T1000 (cell line): ENCODE measurements around the gene PNKP.
"Not testable (repeated sequence)": the region's sequence is repeated elsewhere in the genome, so short reads cannot be mapped to it uniquely, and the experiment has no call there.

ENCODE experiments used
- DNase-seq: peaks from one replicate; lab custom pipeline; 2025; ENCODE audit warnings: mixed read lengths; lab: John Stamatoyannopoulos, UW

The PNKP gene

DNA sequence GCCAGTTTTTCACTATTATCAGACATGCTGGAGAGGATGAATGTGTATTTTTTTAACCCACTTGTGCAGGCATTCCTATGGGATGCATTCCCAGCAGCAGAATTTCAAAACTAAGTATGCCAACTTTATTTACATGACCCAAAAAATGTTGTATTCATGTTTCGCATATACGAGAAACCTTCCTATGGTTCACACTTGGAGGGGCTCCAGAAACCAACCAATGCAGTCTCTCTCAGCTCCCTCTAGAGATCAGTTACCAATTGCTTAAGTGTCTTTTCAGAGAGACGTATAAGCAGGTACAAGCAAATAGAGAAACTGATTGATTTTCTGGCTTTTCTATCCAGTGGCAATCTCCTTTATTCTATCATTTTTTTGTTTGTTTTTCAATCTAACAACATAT is 22.0 kb downstream of the PNKP start:
- DNase-seq, result no peak

DNA sequence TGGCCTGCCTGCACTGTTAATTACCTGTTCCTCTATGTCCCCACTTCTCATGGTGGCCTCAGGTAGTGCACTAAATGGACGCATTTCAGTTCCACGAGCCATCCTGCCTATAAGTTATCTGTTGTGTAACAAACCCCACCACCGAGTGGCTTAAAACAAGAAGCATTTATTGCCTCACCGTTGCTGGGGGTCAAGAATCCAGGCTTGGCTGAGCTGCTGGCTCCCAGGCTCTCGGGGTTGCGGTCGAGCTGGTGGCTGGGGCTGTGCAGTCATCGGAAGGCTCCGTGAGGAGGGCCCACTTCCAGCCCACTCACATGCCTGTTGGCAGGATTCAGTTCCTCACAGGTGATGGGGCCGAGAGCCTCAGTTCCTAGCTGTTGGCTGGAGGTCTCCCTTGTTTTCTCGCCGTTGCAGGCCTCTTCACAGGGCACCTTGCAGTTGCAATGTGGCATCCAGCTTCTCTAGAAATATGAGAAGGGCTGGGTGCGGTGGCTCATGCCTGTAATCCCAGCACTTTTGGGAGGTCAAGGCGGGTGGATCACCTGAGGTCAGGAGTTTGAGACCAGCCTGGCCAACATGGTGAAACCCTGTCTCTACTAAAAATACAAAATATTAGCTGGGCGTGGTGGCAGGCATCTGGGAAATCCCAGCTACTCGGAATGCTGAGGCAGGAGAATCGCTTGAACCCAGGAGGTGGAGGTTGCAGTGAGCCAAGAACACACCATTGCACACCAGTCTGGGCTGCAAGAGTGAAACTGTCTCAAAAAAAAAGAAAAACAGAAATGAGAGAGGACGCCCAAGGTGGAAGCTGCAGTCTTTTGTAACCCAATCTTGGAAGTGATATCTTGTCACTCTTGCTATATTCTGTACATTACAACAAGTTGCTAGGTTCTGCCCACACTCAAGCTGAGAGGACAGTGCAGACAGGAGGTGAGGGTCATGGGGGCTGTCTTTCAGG is 23.0 kb downstream of the PNKP start:
- DNase-seq, result no peak

GRCh38 chr19:49843265-49843664 is 24.1 kb downstream of the PNKP start:
- DNase-seq, result no peak

DNA sequence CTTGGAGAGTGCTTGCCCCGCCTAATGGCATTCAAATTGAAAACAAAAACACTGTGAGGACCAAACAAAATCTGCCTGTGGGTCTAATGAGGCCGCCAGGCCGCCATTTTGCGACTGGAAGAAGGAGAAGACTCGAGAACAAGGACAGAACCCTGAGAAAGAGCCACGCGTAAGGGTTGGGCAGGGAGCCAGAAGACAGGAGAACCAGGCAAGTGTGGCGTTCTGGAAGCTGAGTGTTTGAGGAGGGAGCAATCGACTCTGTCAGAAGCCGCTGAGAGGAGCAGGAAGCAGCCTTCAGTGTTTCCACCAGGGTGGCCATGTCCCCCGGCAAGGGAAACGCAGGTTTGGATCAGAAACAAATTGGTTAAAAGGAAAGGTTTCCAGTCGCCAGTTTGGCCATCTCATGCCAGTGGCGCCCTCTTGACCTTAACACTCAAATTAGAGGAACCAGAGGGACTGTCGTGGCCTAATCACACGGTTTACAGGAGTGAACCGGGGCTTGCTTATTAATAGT is 26.6 kb downstream of the PNKP start:
- DNase-seq, result no peak

DNA sequence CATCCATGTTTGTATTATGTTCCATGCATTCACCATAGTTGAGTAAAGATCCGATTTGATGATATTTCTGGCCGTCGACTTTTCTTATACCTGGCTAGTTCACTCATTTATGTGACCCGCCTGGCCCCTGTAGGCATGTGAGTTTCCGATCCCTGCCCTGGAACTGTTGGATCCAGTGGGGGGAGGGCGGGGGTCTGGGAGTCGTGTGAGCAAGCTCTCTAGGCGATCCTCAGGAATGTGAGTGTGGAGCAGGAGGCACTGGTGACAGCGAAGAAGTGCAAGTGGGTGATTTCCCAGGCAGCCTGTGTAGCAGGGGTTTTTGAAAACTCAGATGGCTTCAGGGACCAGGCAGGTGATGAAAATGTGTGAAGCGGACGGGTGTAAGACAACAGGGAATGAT is 27.1 kb downstream of the PNKP start:
- DNase-seq, result no peak

- no peak for DNase-seq
These were observed 27.7 kb downstream of the PNKP start for GRCh38 chr19:49839713-49840112.

DNA sequence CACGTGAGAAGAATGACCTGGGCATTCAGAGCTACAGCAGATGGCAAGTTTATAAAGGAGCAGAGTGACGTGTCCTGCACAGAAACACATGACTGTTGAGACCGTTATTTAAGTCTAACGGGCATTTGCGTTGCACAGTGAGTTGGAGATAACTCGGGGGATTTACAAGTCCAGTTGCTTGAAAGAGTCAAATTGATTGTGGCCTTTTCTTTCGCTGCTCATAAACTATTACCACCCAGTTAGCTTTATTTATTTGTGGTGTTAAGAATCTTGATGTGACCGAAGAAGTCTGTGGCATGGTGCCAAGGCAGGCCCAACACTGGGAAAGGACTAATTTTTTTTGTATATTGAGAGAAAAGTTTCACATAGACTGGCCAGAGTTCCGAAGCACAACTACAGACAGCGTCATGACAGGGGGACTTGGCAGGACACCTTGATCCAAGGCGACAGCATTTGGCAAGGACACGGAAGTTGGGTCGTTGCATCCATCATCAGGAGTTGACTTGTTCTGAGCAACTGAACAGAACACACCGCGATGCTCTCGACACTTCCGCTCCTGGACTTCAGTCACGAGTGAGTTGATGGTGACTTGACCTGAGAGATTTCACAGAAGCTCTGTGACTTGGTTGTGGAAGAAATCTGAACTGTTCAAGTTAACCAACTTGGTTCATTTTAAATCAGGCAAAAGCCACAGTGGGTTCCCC is 28.3 kb downstream of the PNKP start:
- DNase-seq, result no peak

GRCh38 chr19:49837425-49837824 is 30.0 kb downstream of the PNKP start:
- no peak for DNase-seq

- no peak for DNase-seq
These were observed 30.4 kb downstream of the PNKP start for GRCh38 chr19:49837009-49837310.

- DNase-seq, result no peak
These were observed 31.0 kb downstream of the PNKP start for GRCh38 chr19:49836176-49837008.

GRCh38 chr19:49835562-49835961 is 31.8 kb downstream of the PNKP start:
- no peak for DNase-seq

GRCh38 chr19:49833599-49833998 is 33.8 kb downstream of the PNKP start:
- no peak for DNase-seq

DNA sequence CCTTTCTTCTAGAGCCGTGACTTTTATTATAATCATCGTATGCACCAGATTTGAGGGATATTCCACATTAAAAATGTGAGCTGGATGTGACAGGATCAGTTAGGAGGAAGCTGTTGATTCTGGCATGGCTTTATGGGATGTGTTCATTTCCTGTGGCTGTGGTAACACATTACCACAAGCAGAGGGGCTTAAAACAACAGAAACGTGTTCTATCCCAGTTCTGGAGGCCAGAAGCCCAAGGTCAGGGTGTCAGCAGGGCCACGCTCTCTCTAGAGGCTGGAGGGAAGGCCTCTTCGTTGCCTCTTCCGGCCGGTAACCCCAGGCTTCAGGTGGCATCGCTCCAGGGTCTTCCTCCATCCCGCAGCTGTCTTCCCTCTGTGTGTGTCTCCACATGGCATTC is 34.8 kb downstream of the PNKP start:
- DNase-seq, result no peak

DNA sequence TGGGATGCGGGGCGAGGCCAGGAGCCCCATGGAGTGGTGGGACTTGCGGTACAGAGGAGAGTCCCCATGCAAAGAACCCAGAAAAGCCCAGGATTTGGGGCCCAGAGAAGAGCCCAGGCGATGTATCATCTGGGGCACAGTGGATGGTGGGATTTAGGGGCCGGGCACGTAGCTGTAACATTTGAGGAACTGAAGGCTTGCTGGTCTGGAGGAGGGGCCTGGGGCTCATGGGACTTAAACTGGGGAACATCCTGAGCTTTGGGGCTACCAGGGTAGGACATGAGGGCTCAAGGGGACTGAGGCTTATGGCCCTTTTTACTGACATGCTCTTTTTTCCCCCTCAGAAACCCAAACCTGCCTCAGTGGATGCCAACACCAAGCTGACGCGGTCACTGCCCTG is 35.8 kb downstream of the PNKP start:
- no peak for DNase-seq

GRCh38 chr19:49830766-49831165 is 36.6 kb downstream of the PNKP start:
- DNase-seq, result no peak

DNA sequence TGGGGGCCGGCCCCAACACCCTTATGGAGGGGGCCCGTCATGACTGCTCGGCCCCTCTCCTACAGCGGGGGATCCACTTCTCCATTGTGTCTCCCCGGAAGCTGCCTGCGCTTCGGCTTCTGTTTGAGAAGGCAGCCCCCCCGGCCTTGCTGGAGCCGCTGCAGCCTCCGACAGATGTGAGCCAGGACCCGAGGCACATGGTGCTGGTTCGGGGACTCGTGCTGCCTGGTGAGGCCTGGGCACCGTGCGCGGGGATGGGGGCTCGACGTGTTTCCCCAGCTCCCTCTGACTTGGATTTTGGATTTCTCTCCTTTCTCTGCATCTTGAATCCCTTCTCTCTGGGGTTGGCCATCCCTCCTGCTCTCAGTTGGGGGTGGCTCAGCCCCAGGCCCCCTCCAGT is 37.7 kb downstream of the PNKP start:
- DNase-seq, result no peak

DNA sequence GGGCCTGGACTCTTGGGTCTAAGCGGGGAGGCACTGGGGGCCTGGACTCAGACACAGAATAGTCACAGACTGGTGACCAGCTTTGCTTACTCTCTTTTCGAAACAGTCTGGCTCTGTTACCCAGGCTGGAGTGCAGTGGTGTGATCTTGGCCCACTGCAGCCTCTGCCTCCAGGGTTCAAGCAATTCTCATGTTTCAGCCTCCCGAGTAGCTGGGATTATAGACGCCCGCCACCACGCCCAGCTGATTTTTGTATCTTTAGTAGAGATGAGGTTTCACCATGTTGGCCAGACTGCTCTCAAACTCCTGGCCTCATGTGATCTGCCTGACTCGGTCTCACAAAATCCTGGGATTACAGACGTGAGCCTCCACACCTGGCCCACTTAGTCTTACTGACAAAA is 38.2 kb downstream of the PNKP start:
- no peak for DNase-seq

- no peak for DNase-seq
These were observed 40.3 kb downstream of the PNKP start for GRCh38 chr19:49827034-49827433.

DNA sequence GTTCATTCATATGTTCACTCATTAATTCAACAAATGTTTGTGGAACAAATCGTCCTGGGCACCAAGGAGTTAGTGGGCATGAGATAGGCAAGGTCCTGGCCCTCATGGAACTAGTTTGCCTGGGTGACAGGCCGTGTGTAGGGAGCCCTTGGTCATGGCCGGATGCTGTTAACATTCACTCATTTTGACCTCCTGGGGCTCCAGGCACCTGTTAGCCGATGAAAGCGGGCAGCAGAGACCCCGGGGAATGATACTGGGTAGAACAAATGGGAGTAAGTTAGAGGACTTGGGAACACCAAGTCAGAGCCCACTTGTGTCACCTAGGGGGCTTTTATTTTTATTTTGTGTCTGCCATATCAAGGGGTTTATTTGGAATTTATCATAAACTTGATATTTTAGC is 42.7 kb downstream of the PNKP start:
- no peak for DNase-seq

DNA sequence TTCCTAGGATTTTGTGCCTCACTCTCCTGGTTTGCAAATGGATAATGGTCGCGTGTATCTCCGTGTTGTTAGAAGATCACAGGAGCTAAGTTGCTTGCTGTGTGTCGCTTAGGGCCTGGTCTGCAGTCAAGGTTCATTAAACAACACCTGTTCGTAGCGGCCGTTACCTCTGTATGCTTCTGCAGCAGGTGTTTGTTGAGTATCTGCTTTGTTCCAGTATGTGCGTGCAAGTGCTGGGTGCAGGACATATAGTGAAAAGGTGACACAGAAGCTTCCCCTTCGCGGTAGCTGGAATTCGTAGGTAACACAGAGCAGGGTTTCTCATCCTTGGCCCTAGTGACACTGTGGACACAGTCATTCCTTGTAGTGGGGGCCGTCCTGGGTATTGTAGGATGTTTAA is 43.9 kb downstream of the PNKP start:
- no peak for DNase-seq

DNA sequence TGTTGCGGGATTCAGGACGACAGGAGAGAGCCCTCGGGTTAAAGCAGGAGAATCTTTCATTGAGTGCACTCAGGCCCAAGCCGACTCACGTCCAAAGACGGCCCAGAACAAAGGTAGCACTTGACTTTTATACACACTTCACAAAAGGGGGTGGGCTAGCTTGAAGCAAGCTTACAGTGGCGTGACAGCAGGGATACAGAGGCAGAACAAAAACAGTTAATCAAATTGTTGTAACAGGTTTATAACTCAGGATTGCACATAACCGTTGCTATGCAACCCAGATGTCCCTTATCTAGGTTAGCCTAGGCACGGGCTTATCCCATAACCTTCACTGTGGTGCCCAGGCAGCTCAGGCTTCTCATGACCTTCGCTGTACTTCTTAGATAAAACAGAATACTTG is 47.3 kb downstream of the PNKP start:
- DNase-seq, result no peak

GRCh38 chr19:49819452-49820115 is 47.8 kb downstream of the PNKP start:
- not testable (repeated sequence) for DNase-seq
